ENCODE results near the gene RASAL3. TPM values are rescaled to one million over a fixed set of nuclear protein-coding genes. Genes with fewer than 3 reads are reported as not detected.

RASAL3 gene
- total RNA-seq, 1 experiment from 2014 or later, result 1.9 TPM

- peak overlapping the region in 1 of 2 experiments; percentile 32; a peak in 1 of 5 replicates for H3K4me3 Mint-ChIP-seq
- Histone ChIP-seq H3K4me2 (ENCODE audit: insufficient read depth, insufficient read length, low read length) (no peak overlapping the region), H3K27me3 (ENCODE audit: insufficient read depth, low read length) (no peaks in the 10 kb centered on the region), H3K4me1 (ENCODE audit: insufficient read depth, low read length) (no peaks in the 10 kb centered on the region; the same call in 1 of the 2 replicates), H3K4ac (ENCODE audit: low read depth, low read length) (no peak overlapping the region), H3K9ac (ENCODE audit: extremely low read depth, insufficient read length, low read length) (no peak overlapping the region), H3K14ac (ENCODE audit: insufficient read depth, low read length) (no peak overlapping the region), H3K23ac (ENCODE audit: insufficient read length, low read depth, low read length) (no peak overlapping the region), H2BK15ac (ENCODE audit: low read depth, low read length) (no peak overlapping the region), H4K20me1 (ENCODE audit: control insufficient read depth, insufficient read depth, insufficient read length) (no peaks in the 10 kb centered on the region), H4K91ac (ENCODE audit: insufficient read length, low read depth, low read length) (no peak overlapping the region), H3K23me2 (ENCODE audit: insufficient read length, low read depth, low read length, poor library complexity, severe bottlenecking) (peaks cover 10% of the 10 kb centered on the region), H2BK20ac (ENCODE audit: low read depth, low read length, poor library complexity, severe bottlenecking) (no peak overlapping the region), H3K79me2 (ENCODE audit: insufficient read depth, low read length) (peaks cover 4% of the 10 kb centered on the region; the same call in 1 of the 2 replicates), H3K18ac (ENCODE audit: insufficient read length, low read depth, low read length) (no peak overlapping the region), H3K56ac (ENCODE audit: insufficient read length, low read depth, low read length) (no peak overlapping the region), H2AFZ (ENCODE audit: low read length) (no peak overlapping the region), H3K27ac (ENCODE audit: insufficient read length, low read depth, low read length) (no peak overlapping the region), H3K9me3 (ENCODE audit: control insufficient read depth, low read depth, low read length) (no peaks in the 10 kb centered on the region), H2BK120ac (ENCODE audit: low read depth, low read length, poor library complexity, severe bottlenecking) (no peak overlapping the region), H2BK5ac (ENCODE audit: insufficient read length, low read length) (no peak overlapping the region), H3T11ph (ENCODE audit: low read length) (no peak overlapping the region), H3K79me1 (ENCODE audit: insufficient read depth, low read depth, low read length, poor library complexity, severe bottlenecking) (peaks cover 6% of the 10 kb centered on the region), H2BK12ac (ENCODE audit: insufficient read length, low read depth, low read length) (no peak overlapping the region), H2AK5ac (ENCODE audit: insufficient read length, low read length) (no peak overlapping the region), H4K8ac (replicated peaks; ENCODE audit: insufficient read length, low read depth, low read length) (no peak overlapping the region), H4K5ac (ENCODE audit: insufficient read length, low read depth, low read length) (no peak overlapping the region)
- H3K9me3 Mint-ChIP-seq, result peaks cover 0 to 3% of the 10 kb centered on the region in 2 experiments; a peak in 3 of 5 replicates
- DNase-seq, result no peak
- H3K36me3 Mint-ChIP-seq (ENCODE audit: insufficient read depth in 1 of 3, low read depth in 3 of 3), result peaks cover 33 to 40% (median 38%) of the 10 kb centered on the region in 3 experiments
- H3K4me1 Mint-ChIP-seq, result peaks cover 15% of the 10 kb centered on the region in 2 experiments
- WGBS (ENCODE audit: extremely low coverage, insufficient read length, low lambda C conversion rate), result no CpG with 5 or more reads among the region's 35 CpGs
- H3K27me3 Mint-ChIP-seq (ENCODE audit: low read depth), result no peaks in the 10 kb centered on the region
- no peak for TF ChIP-seq CTCF (conservative IDR thresholded peaks at IDR 0.05)
- H3K27ac Mint-ChIP-seq, result no peak overlapping the region
These were observed 36.3 kb downstream of the RASAL3 start for GRCh38 chr19:15427991-15428471.
